Natural killer cell treated with Interleukin-12 subunit alpha and Interleukin-12 subunit beta and Interleukin-15 and Interleukin-18, amount 100 ng/mL, for 72 hours (primary cell): ENCODE measurements around the gene DISP2. TPM values are rescaled to one million over a fixed set of nuclear protein-coding genes. Genes with fewer than 3 reads are reported as not detected.

Experiments
- ATAC-seq, 2 donors: fragments of 150-1000 bp; cut with Tn5 transposase in 1 of 2; sonication (Bioruptor Pico), chemical (Tn5 transposase) in 1 of 2; 2 replicates each; pipeline ENCODE4 v1.10.0; 2021
- DNase-seq: peaks from one replicate; pipeline ENCODE4 v3.0.0; 2022; ENCODE audit warnings: low spot score
- H3K27ac Mint-ChIP-seq, 2 donors: 1 replicate in 1 of 2; 2 replicates in 1 of 2; pipeline ENCODE4 v1.8.0; 2022; ENCODE audit warnings: mixed read lengths in 2 of 2, mild to moderate bottlenecking in 1 of 2, moderate library complexity in 1 of 2
- H3K27me3 Mint-ChIP-seq, 2 donors: 1 replicate in 1 of 2; 2 replicates in 1 of 2; pipeline ENCODE4 v1.8.0; 2022; ENCODE audit warnings: mixed read lengths in 2 of 2
- H3K36me3 Mint-ChIP-seq: one replicate; pipeline ENCODE4 v1.8.0; 2022; ENCODE audit warnings: mixed read lengths
- H3K4me1 Mint-ChIP-seq, 2 donors: 1 replicate in 1 of 2; 2 replicates in 1 of 2; pipeline ENCODE4 v1.8.0; 2022; ENCODE audit warnings: low read depth in 2 of 2, mixed read lengths in 2 of 2, mild to moderate bottlenecking in 1 of 2
- H3K4me3 Mint-ChIP-seq: one replicate; pipeline ENCODE4 v1.8.0; 2022; ENCODE audit warnings: mixed read lengths
- H3K9me3 Mint-ChIP-seq: 2 replicates; pipeline ENCODE4 v1.8.0; 2022; ENCODE audit warnings: mixed read lengths
- total RNA-seq, 2 donors: library from RNA; stranded (reverse); gene quantifications; one replicate each; pipeline ENCODE4 v1.2.3, GENCODE V29; 2022

DISP2 gene
- total RNA-seq, 2 donors from 2014 or later: 0.25 to 1.00 TPM

DNA sequence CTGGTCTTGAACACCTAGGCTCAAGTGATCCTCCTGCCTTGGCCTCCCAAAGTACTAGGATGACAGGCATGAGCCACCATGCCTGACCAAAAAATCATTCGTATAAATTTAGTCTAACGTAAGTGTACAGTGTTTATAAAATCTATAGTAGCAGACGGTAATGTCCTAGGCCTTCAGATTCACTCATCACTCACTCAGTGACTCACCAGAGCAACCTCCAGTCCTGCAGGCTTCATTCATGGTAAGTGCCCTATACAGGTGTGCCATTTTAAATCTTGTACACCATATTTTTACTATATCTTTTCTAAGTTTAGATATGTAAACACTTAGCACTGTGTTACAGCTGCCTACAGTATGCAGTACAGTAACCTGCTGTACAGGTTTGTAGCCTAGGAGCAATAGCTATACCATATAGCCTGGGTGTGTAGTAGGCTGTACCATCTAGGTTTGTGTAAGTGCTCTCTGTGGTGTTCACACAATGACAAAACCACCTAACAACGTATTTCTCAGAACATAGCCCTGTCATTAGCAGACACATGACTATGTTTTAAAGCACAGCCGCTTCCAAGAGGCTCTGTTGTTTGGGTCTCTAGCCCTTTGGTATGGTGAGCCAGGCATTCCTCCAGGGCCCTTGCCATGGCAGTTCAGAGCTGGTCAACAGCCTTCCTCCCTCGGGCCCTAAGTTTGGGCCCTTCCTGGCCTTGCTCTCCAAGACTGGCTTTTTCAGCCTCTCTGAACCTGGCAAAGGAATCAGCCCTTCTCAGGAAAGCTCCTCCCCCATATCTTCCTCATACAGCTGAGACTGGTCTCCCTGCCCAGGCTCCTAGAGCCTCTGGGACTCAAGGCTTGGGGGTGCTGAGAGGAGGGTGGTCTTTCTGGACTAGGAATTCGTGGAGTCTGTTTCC lies 15.4 kb upstream of the DISP2 start:
- no peaks in the 10 kb centered on the region for H3K27me3 Mint-ChIP-seq
- DNase-seq: no peak

DNA sequence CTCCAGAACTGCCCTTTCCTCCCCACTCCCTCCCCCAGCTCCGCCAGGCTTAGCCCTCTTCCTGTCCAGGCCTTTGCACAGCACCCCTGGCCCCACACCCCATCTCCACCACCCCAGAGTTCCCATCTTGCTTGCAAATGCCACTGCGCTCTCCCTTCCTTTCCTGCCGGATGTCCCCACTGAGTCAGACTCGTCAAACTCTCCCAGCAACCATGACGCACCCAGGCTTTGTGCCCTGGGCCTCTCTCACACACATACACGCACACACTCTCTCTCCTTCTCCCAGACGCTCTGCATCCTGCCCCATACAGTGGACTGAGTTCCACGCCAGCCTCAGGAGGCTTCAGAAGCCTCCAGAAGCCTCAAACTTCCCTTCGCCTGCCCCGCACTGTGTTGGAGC lies 14.5 kb upstream of the DISP2 start:
- Mint-ChIP-seq H3K9me3 (no peaks in the 10 kb centered on the region), H3K36me3 (no peaks in the 10 kb centered on the region), H3K4me3 (no peak overlapping the region), H3K27ac (no peak overlapping the region), H3K27me3 (no peaks in the 10 kb centered on the region), H3K4me1 (no peaks in the 10 kb centered on the region)
- DNase-seq (no peak), ATAC-seq (no peak)

More for the DNA sequence above, 15.4 kb upstream of the DISP2 start:
- H3K27ac Mint-ChIP-seq: no peak overlapping the region
- no peak for ATAC-seq
- no peak overlapping the region for H3K4me3 Mint-ChIP-seq
- H3K4me1 Mint-ChIP-seq: peaks cover 0 to 4% of the 10 kb centered on the region in 2 donors
- H3K9me3 Mint-ChIP-seq: no peaks in the 10 kb centered on the region
- H3K36me3 Mint-ChIP-seq: no peaks in the 10 kb centered on the region

DNA sequence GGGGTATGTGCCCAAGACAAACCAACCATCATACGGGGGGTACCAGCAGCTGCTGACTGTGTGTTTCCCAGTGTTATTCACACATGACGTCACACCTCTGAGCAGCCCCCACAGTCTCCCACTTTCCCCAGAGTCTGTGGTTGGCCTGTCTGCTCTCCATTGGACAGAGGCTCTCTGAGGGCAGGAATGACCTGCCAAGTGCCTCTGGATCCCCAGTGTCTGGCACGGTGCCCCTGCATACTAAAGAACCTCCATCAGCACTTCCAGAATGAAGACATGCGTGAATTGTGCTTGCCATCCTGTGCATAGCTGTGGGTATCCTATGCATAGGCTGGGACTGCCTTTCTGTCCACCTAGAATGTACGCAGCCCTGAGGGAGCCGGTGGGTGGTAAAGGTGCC lies 13.8 kb upstream of the DISP2 start:
- ATAC-seq: no peak
- no peaks in the 10 kb centered on the region for H3K27me3 Mint-ChIP-seq
- H3K27ac Mint-ChIP-seq: no peak overlapping the region
- no peaks in the 10 kb centered on the region for H3K4me1 Mint-ChIP-seq
- no peak overlapping the region for H3K4me3 Mint-ChIP-seq
- no peaks in the 10 kb centered on the region for H3K36me3 Mint-ChIP-seq
- H3K9me3 Mint-ChIP-seq: no peaks in the 10 kb centered on the region
- no peak for DNase-seq

DNA sequence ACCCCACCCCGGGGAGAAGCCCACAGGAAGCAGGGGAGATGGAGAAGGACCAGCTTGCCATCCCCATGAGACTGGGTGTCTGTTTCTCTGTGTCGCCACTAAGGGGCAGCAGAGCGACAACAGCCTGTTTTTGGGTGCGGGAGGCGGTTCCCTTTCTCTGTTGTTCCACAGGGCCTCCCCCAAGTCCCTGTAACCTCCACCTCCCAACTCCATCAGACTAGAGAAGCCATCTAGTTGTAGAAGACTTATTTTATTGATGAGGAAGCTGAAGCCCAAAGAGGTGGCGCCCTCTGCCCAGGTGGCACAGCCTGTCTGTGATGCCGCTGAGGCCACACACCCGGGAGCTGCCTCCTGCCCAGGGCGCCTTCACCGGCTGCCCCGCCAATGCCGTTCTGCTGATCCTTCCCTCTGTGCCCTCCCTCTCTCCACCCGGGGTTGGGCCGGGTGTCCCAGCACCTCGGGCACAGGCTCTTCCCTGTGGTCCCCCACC lies 13.3 kb upstream of the DISP2 start:
- H3K27ac Mint-ChIP-seq: no peak overlapping the region
- DNase-seq (no peak), ATAC-seq (peak; percentile 57 to 73)
- no peaks in the 10 kb centered on the region for H3K36me3 Mint-ChIP-seq
- H3K9me3 Mint-ChIP-seq: no peaks in the 10 kb centered on the region
- H3K4me1 Mint-ChIP-seq: no peaks in the 10 kb centered on the region
- H3K4me3 Mint-ChIP-seq: no peak overlapping the region
- H3K27me3 Mint-ChIP-seq: no peaks in the 10 kb centered on the region

DNA sequence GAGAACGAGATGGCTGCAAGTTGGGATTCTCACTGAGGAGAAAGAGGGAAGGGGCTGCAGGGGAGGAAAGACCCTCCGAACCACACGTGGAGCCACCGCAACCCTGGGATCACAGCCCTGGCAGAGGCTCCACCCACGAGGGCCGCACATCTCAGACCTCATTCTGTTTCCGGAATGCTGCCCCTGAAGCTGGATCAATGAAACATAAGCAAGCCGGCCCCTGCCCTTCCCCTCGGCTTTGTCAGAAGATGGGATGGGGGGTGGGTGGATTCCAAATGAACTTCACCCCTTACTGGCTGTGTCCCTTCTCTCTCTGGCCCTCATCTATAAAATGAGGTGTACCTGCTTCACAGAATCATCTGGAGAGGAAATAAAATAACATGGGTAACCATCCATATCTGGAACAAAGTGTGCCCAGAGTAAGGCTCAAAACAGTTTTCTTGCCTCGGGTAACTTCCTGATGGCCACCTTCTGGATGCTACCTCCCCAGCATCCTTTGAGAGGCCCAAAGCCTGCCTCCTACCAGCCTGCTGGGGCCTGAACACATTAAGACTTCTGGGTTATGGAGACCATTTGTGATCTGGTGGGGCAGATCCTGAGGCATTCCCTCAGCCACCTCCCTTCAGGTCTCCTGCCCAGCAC lies 12.7 kb upstream of the DISP2 start:
- no peak for ATAC-seq
- H3K9me3 Mint-ChIP-seq: no peaks in the 10 kb centered on the region
- no peaks in the 10 kb centered on the region for H3K27me3 Mint-ChIP-seq

DNA sequence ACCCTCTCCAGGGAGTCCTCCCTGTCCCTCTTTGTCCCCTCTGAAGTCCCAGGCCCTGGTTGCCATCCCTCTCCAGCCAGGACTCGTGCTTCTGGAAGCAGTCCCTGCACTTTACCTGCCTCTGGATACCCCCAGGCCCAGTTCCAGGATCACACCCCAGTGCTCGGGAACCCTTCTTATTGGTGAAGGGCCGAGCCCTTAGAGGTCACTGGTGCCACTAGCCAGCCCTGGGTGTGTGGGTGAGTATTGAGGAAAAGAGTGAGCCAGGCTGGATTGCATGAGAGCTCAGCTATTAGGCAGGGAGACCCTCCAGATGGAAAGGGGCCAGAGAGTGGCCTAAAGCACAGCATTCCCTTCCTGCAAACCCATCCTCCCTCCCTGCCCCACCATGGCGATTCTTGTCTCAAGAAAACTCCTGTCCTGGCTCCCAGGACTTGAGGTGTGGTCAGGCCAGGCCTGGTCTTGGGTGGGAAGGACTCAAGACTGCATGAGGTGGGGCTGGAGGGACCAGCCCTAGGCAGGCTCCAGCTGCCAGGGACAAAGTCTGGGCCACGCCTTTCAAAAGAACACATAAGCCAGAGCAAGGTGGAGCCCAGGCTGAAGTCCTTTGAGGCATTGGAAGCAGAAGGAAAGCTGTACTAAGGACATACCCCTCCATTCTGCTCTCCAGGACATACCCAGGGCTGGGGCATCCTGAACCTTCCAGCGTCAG lies 12.0 kb upstream of the DISP2 start:
- Mint-ChIP-seq H3K4me1 (no peaks in the 10 kb centered on the region), H3K9me3 (no peaks in the 10 kb centered on the region), H3K27ac (no peak overlapping the region), H3K36me3 (no peaks in the 10 kb centered on the region), H3K4me3 (no peak overlapping the region), H3K27me3 (no peaks in the 10 kb centered on the region)
- no peak for ATAC-seq
- no peak for DNase-seq

More for the DNA sequence above, 12.7 kb upstream of the DISP2 start:
- Mint-ChIP-seq H3K4me3 (no peak overlapping the region), H3K36me3 (no peaks in the 10 kb centered on the region), H3K4me1 (no peaks in the 10 kb centered on the region), H3K27ac (no peak overlapping the region)
- no peak for DNase-seq

DNA sequence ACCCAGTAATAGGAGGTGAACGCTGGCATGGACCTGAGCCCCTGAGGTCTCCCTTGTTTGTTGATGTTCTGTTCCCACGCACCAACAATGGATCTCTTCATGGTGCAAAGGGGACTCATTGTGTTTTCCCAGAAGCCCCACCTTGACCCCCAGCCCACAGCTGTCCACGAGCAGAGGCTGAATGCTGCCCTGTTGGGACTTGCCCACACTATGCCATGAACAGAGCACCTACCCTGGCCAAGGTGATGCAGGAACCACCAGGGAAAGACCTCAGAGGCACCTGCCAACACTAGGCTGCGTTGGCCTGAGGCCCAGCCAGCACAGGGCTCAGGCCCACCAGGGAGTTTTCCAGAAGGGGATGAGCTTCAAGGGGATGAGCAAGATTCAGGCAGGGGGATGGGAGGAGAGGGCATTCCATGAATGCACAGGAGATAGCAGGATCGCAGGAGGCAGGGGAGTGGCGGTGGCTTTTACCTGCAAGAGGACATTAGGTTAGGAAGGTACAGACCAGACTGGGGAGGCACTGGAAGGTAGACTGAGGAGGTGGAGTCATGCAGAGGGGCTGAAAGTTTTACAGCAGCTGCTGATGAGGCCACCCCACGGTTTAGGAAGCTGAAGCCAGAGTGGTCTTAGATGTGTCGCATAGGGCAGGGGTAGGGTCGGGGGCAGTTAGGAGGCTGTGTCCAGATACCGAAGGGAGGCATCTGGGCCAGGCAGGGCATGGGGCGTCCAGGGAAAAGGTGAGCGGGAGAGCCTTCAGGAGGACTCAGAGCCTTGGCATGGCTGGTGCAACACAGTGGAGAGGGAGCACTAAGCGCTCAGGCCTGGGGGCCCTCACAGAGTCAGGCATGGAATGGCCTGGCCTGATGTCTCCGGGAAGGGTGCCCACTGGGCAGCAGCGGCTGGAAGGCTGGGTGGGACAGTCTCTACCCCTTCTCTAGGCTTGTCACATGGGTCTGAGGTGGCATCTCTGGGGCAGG lies 11.2 kb upstream of the DISP2 start:
- ATAC-seq (no peak), DNase-seq (no peak)
- H3K9me3 Mint-ChIP-seq: no peaks in the 10 kb centered on the region
- no peak overlapping the region for H3K27ac Mint-ChIP-seq
- H3K4me1 Mint-ChIP-seq: no peaks in the 10 kb centered on the region
- no peaks in the 10 kb centered on the region for H3K27me3 Mint-ChIP-seq
- no peaks in the 10 kb centered on the region for H3K36me3 Mint-ChIP-seq
- no peak overlapping the region for H3K4me3 Mint-ChIP-seq

DNA sequence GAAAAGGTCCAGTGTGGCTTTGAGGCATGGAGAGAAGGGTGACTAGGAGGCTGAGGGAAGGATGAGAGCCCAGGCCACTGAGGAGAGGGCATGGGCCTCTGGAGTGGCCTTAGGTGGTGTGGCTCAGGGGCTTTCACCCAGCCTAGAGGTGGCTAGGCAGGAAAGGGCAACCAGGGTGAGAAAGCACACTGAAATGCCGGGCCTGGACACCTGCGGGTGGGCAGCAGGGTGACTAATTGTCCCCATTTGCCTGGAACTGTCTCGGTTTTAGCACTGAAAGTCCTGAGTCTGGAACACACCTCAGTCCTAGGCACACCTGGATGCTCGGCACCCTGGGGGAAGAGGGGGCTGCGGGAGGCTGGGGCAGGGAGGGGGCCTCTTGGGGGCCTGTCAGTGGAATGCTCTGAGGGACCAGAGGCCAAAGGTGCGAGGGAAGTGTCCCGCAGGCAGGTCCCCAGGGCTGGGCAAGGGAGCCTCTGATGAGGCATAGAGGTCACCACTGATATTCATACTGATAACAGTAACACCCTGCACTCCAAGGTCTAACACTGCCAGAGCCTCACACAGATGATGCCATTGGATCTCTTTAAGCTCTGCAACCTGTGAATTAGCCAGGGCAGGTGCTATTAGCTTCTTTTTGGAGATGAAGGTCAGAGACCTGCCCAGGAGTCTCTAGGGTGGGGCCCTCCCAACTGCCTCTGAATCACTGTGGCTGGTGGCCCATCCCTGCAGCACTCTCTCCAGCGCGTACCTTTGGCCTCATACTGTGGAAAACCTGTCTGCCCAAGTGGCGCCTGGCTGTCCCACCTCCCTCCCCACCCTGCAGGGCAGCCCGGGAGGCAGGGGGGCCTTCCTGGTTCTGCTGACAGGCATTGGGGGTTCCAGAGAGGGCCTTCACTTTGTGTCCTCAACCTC lies 10.2 kb upstream of the DISP2 start:
- DNase-seq (no peak), ATAC-seq (no peak)
- no peaks in the 10 kb centered on the region for H3K27me3 Mint-ChIP-seq
- H3K4me3 Mint-ChIP-seq: no peak overlapping the region
- no peaks in the 10 kb centered on the region for H3K4me1 Mint-ChIP-seq
- H3K27ac Mint-ChIP-seq: no peak overlapping the region
- H3K9me3 Mint-ChIP-seq: no peaks in the 10 kb centered on the region
- H3K36me3 Mint-ChIP-seq: no peaks in the 10 kb centered on the region

DNA sequence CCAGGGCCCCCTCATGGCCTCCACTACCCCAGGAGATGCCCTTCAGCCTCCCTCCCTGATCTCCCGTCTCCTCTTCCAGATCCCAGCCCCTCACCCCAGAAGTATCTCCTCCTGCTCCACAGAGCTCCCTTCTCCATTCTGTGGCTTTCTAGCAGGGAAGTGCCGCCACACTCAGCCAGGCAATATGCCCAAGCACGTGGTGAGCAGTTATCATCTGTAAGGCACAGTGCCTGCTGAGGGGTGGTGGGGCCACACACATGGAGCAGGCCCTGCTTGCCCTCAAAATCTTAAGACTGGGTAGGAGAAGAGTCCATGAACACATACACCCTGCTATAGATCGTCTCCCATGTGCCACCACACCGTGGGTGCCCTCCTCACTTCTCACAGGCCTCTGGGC lies 9.5 kb upstream of the DISP2 start:
- H3K9me3 Mint-ChIP-seq: no peaks in the 10 kb centered on the region
- no peak overlapping the region for H3K27ac Mint-ChIP-seq
- DNase-seq (no peak), ATAC-seq (no peak)
- no peak overlapping the region for H3K4me3 Mint-ChIP-seq
- no peaks in the 10 kb centered on the region for H3K4me1 Mint-ChIP-seq
- no peaks in the 10 kb centered on the region for H3K36me3 Mint-ChIP-seq
- H3K27me3 Mint-ChIP-seq: no peaks in the 10 kb centered on the region

DNA sequence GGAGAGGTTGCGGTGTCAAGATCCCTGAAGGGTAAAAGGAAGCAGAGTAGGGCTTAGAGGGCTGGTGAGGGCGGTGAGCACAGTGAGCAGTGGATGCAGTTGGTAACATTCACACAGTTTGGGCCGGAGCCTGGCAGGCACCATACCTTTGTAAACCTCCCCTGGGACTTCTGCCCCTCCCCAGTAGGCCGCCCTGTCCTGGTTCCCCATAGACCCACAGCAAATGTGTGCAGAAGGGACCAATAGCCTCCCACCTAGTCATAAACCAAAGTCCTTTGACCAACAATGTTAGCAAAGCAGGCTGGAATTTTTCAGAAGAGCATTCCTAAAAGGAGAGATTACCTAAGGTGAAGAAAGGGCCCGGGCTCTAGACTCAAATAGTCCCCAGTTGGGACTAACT lies 8.9 kb upstream of the DISP2 start:
- H3K9me3 Mint-ChIP-seq: no peaks in the 10 kb centered on the region
- H3K27me3 Mint-ChIP-seq: no peaks in the 10 kb centered on the region
- H3K4me1 Mint-ChIP-seq: no peaks in the 10 kb centered on the region
- no peak overlapping the region for H3K4me3 Mint-ChIP-seq
- no peak for DNase-seq
- no peak for ATAC-seq
- no peaks in the 10 kb centered on the region for H3K36me3 Mint-ChIP-seq
- H3K27ac Mint-ChIP-seq: no peak overlapping the region

DNA sequence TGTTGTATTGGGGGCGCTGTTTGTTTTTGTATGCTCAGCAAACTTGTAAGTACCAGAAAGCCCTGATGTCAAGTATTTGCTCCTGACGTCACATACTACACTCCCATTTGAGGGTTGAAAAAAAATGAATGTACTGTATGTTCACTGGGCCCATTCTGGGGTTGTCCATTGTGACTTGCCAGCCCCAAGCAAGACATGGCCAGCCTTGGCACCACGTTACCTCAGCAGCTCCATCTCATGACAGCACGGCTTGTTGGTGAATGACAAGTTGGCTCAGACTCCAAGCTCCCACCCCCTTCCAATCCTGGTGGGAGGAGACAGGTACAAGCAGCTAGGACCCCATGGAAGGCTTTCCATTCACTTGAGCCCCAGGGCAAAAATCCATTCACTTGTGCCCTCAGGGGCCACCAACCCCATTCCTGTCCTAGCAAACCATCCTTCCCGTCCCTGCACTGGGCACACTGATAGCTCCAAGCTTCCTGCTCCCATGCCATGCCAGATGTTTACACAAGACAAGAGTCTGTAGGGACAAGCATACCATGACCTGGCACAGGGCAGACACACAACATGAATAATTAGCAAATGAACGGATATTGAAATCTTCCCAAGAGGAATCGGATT lies 5.6 kb upstream of the DISP2 start:
- Mint-ChIP-seq H3K27ac (no peak overlapping the region), H3K27me3 (peaks cover 0 to 11% of the 10 kb centered on the region in 2 donors), H3K9me3 (no peaks in the 10 kb centered on the region), H3K4me3 (no peak overlapping the region), H3K4me1 (peaks cover 0 to 5% of the 10 kb centered on the region in 2 donors), H3K36me3 (no peaks in the 10 kb centered on the region)
- DNase-seq: no peak
- no peak for ATAC-seq

DNA sequence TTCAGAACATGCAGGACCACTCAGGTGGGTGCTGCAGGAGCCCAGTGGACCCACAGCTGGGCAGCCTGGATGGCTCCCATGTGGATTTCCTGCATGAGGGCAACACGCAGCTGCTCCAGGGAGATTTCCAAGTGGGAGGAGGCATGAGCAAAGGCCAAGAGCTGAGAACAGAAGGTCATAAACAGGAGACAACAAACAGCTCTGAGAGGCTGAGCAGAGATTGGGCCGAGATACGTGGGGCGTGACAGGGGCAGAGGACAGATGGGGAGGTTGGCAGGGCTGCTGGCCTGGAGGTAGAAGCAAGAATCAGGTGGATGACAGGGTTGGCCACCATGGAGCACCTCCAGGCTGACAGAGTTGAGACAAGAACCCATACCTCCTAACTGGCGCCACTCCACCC lies 4.3 kb upstream of the DISP2 start:
- Mint-ChIP-seq H3K27me3 (peaks cover 0 to 11% of the 10 kb centered on the region in 2 donors), H3K4me1 (peaks cover 2 to 9% of the 10 kb centered on the region in 2 donors), H3K36me3 (no peaks in the 10 kb centered on the region), H3K9me3 (no peaks in the 10 kb centered on the region), H3K27ac (no peak overlapping the region), H3K4me3 (no peak overlapping the region)
- ATAC-seq: no peak
- DNase-seq: no peak
